Stimulated activated CD4-positive, alpha-beta T cell treated with anti-CD3 and anti-CD28 coated beads, TNF-alpha, amount 100 ng/mL, for 1 hour (primary cell): ENCODE results near the gene CDRT4.

Experiments used
- DNase-seq, 3 donors: peaks; one replicate each; pipeline ENCODE4 v3.0.0-alpha.2; 2020; ENCODE audit warnings: low read depth in 3 of 3, low spot score in 1 of 3

CDRT4 gene

GRCh38 chr17:15492791-15493692, 25.6 kb upstream of the CDRT4 start:
- no peak for DNase-seq

GRCh38 chr17:15492186-15492585, 24.8 kb upstream of the CDRT4 start:
- DNase-seq: no peak

- no peak for DNase-seq
These were observed 23.3 kb upstream of the CDRT4 start for GRCh38 chr17:15490634-15491261.

GRCh38 chr17:15488557-15488956, 21.1 kb upstream of the CDRT4 start:
- DNase-seq: no peak

- DNase-seq: no peak
These were observed 17.6 kb upstream of the CDRT4 start for GRCh38 chr17:15485045-15485444.

- DNase-seq: no peak
These were observed 16.0 kb upstream of the CDRT4 start for GRCh38 chr17:15483431-15483830.

- no peak for DNase-seq
These were observed 15.1 kb upstream of the CDRT4 start for GRCh38 chr17:15482476-15482875.

GRCh38 chr17:15481481-15481880, 14.1 kb upstream of the CDRT4 start:
- DNase-seq: no peak

GRCh38 chr17:15480204-15480603, 12.8 kb upstream of the CDRT4 start:
- DNase-seq: no peak

- DNase-seq: no peak
These were observed 12.3 kb upstream of the CDRT4 start for GRCh38 chr17:15479703-15480102.

- no peak for DNase-seq
These were observed 11.4 kb upstream of the CDRT4 start for GRCh38 chr17:15478845-15479244.

- no peak for DNase-seq
These were observed 8.4 kb upstream of the CDRT4 start for GRCh38 chr17:15475631-15476354.

GRCh38 chr17:15472891-15473290, 5.5 kb upstream of the CDRT4 start:
- DNase-seq: no peak

GRCh38 chr17:15470536-15470935, 3.1 kb upstream of the CDRT4 start:
- no peak for DNase-seq

GRCh38 chr17:15469260-15469659, 1.8 kb upstream of the CDRT4 start:
- DNase-seq: no peak

- DNase-seq: no peak
These were observed 705 bp upstream of the CDRT4 start for GRCh38 chr17:15468126-15468525.

- no peak for DNase-seq
These were observed 1.3 kb downstream of the CDRT4 start for GRCh38 chr17:15466131-15466530.

- no peak for DNase-seq
These were observed 2.2 kb downstream of the CDRT4 start for GRCh38 chr17:15465045-15465701.

GRCh38 chr17:15464231-15464985, 3.0 kb downstream of the CDRT4 start:
- no peak for DNase-seq

GRCh38 chr17:15462976-15463772, 4.2 kb downstream of the CDRT4 start:
- DNase-seq: no peak
